K562 (cell line): Measurements from ENCODE around the gene DHRS13. TPM values are rescaled to one million over a fixed set of nuclear protein-coding genes. Genes with fewer than 3 reads are reported as not detected.
A peak's percentile ranks its signal among the peaks of the same experiment; 100 is the strongest.

ENCODE experiments used
- ATAC-seq: fragments of 200-7000 bp; cut with Tn5 transposase; 3 replicates; pipeline ENCODE4 v1.9.1; 2020; ENCODE audit warnings: moderate library complexity
- BruUV-seq: library from RNA; stranded (reverse); fragments of 400-500 nt; replicated peaks from 2 replicates; lab custom pipeline; 2021; lab: Mats Ljungman, UMichigan
- CTCF ChIA-PET: fragments of 300-600 bp; formaldehyde crosslinking; extraction: SDS; loops from one replicate; lab custom pipeline; 2021; ENCODE audit warnings: low intra/inter-chr PET ratio; lab: Yijun Ruan, JAX
- POLR2A ChIA-PET: fragments of 300-600, 350-650 bp; sonication (Branson Sonifier 250); formaldehyde crosslinking; extraction: SDS; loops from one replicate; lab custom pipeline; 2021; ENCODE audit warnings: antibody characterized with exemption, inconsistent platforms; lab: Yijun Ruan, JAX
- DNase-seq, 4 experiments: peaks; one replicate each; pipeline versions ENCODE4 v3.0.0 to v3.0.0-alpha.2; 2011 to 2018; ENCODE audit warnings: low spot score in 3 of 4, mixed read lengths in 3 of 4; ENCODE audit errors: extremely low read depth in 1 of 4
- FAIRE-seq: peaks from 2 replicates; lab custom pipeline; 2011; peaks lifted over from hg19 to GRCh38; lab: Jason Lieb, UNC
- H2AFZ ChIP-seq: 2 replicates; pipeline ENCODE4 v1.6.0; 2011; ENCODE audit warnings: low read depth, low read length, control low read depth, inconsistent platforms
- H3K27ac ChIP-seq: fragments of 200-600 bp; 3 replicates; pipeline ENCODE4 v1.8.0; 2011; ENCODE audit warnings: low read depth, mild to moderate bottlenecking, control low read depth, inconsistent platforms, low read length, moderate library complexity, mixed read lengths; ENCODE audit errors: extremely low read depth
- H3K27me3 ChIP-seq, 2 experiments: fragments of 300-600 bp in 1 of 2; 2 replicates in 1 of 2; 3 replicates in 1 of 2; pipeline versions ENCODE4 v1.6.0 to v1.8.0; 2011; ENCODE audit warnings: inconsistent platforms in 2 of 2, low read length in 2 of 2, mild to moderate bottlenecking in 1 of 2, mixed read lengths in 1 of 2, moderate library complexity in 1 of 2; ENCODE audit not compliant: control insufficient read depth in 2 of 2, insufficient read depth in 2 of 2
- H3K36me3 ChIP-seq: fragments of 300-600 bp; 3 replicates; pipeline ENCODE4 v1.8.0; 2011; ENCODE audit warnings: mild to moderate bottlenecking, low read length, inconsistent platforms; ENCODE audit not compliant: control insufficient read depth, insufficient read depth
- H3K4me1 ChIP-seq, 2 experiments: fragments of 200-600 bp in 1 of 2; replicated peaks in 1 of 2; 2 replicates in 1 of 2; 3 replicates in 1 of 2; pipeline versions ENCODE4 v1.5.1 to v1.8.0; 2011; ENCODE audit warnings: inconsistent platforms in 2 of 2, low read length in 2 of 2, mild to moderate bottlenecking in 1 of 2, mixed read lengths in 1 of 2, moderate library complexity in 1 of 2; ENCODE audit not compliant: control insufficient read depth in 2 of 2, insufficient read depth in 2 of 2
- H3K4me2 ChIP-seq: 2 replicates; pipeline ENCODE4 v1.6.1; 2011; ENCODE audit warnings: low read length, control low read depth, inconsistent platforms, mixed read lengths; ENCODE audit not compliant: insufficient read depth
- H3K4me3 ChIP-seq: fragments of 200-600 bp; sonication (generic), shearing (Covaris generic); 2 replicates; pipeline ENCODE4 v1.5.1; 2016; ENCODE audit warnings: control low read depth, inconsistent platforms
- H3K79me2 ChIP-seq: fragments of 200-600 bp; 3 replicates; pipeline ENCODE4 v1.8.0; 2011; ENCODE audit warnings: low read length, inconsistent platforms; ENCODE audit not compliant: control insufficient read depth, insufficient read depth
- H3K9ac ChIP-seq, 2 experiments: 2 replicates each; pipeline versions ENCODE4 v1.6.0 to v1.6.1; 2011; ENCODE audit warnings: low read depth in 2 of 2, low read length in 2 of 2, control low read depth in 1 of 2, inconsistent platforms in 1 of 2, mild to moderate bottlenecking in 1 of 2, mixed read lengths in 1 of 2; ENCODE audit not compliant: insufficient read depth in 1 of 2
- H3K9me1 ChIP-seq: one replicate; pipeline ENCODE4 v1.6.0; 2011; ENCODE audit warnings: inconsistent platforms, mild to moderate bottlenecking, low read length, moderate library complexity; ENCODE audit not compliant: control insufficient read depth, insufficient read depth
- H3K9me3 ChIP-seq: replicated peaks from 2 replicates; pipeline ENCODE4 v1.5.1; 2011; ENCODE audit warnings: low read depth, low read length, inconsistent platforms; ENCODE audit not compliant: control insufficient read depth, insufficient read depth
- H4K20me1 ChIP-seq: replicated peaks from 2 replicates; pipeline ENCODE4 v1.6.1; 2011; ENCODE audit warnings: low read length, inconsistent platforms, mixed read lengths; ENCODE audit not compliant: control insufficient read depth, insufficient read depth
- EGR1 ChIP-seq: fragments of 450-650 bp; conservative IDR thresholded peaks from 2 replicates; pipeline ENCODE4 v1.6.1; 2017; ENCODE audit warnings: mild to moderate bottlenecking
- HCFC1 ChIP-seq: IDR thresholded peaks from 2 replicates; pipeline ENCODE4 v1.6.1; 2012; ENCODE audit warnings: low read depth, low read length, improper control_type of control experiment
- HDAC3 ChIP-seq: fragments of 450-650 bp; IDR thresholded peaks from 2 replicates; pipeline ENCODE4 v1.6.1; 2018; ENCODE audit warnings: borderline replicate concordance, mild to moderate bottlenecking, moderate library complexity; ENCODE audit not compliant: partially characterized antibody
- HNRNPH1 ChIP-seq: fragments of 200-400 bp; formaldehyde crosslinking; optimal IDR thresholded peaks from 2 replicates; pipeline ENCODE3; 2017; ENCODE audit warnings: low read depth, mild to moderate bottlenecking, low read length, moderate library complexity
- NR2C1 ChIP-seq, 2 experiments: fragments of 450-650 bp; IDR thresholded peaks; 2 replicates each; pipeline ENCODE4 v1.6.1; 2017; ENCODE audit warnings: mild to moderate bottlenecking in 2 of 2, antibody characterized with exemption in 1 of 2, inconsistent platforms in 1 of 2, missing compliant biosample characterization in 1 of 2, missing genetic modification characterization in 1 of 2
- PPARD ChIP-seq: fragments of 250-450 bp; sonication (Bioruptor Pico); IDR thresholded peaks from 2 replicates; pipeline ENCODE4 v1.8.0; 2022; ENCODE audit warnings: inconsistent platforms, mild to moderate bottlenecking, moderate library complexity
- REST ChIP-seq, 2 experiments: fragments of 450-650 bp; formaldehyde crosslinking in 1 of 2; IDR thresholded peaks; 2 replicates each; pipeline versions ENCODE4 v1.4.0 to v1.6.1; 2014 to 2020; ENCODE audit warnings: mild to moderate bottlenecking in 2 of 2, borderline replicate concordance in 1 of 2, low read depth in 1 of 2
- TFAM ChIP-seq: fragments of 250-450 bp; sonication (Bioruptor Pico); conservative IDR thresholded peaks from 2 replicates; pipeline ENCODE4 v1.5.0; 2021; ENCODE audit warnings: mild to moderate bottlenecking, moderate library complexity
- ZFX ChIP-seq: sonication (generic); formaldehyde crosslinking; IDR thresholded peaks from 2 replicates; pipeline ENCODE4 v1.8.0; 2022; ENCODE audit warnings: mild to moderate bottlenecking, missing genetic modification reagents, moderate library complexity
- ZNF280B ChIP-seq: fragments of 250-450 bp; sonication (Bioruptor Pico); IDR thresholded peaks from 2 replicates; pipeline ENCODE4 v1.5.1; 2021; ENCODE audit warnings: mild to moderate bottlenecking
- WGBS: fragments of 100-300 bp; shearing (Covaris generic); methylation state at CpG from one replicate; pipeline ENCODE4 v1.1.6; 2016; ENCODE audit warnings: low coverage, mixed read lengths; ENCODE audit not compliant: insufficient coverage; ENCODE audit errors: missing lambda C conversion rate; 5-methylcytosine and 5-hydroxymethylcytosine counted together
- in situ Hi-C: fragments of 300-500 bp; cut with MboI; formaldehyde crosslinking; loops from 4 replicates; pipeline ENCODE4 v1.15.0; 2018; ENCODE audit warnings: inconsistent platforms, mixed read lengths
- intact Hi-C: fragments of 100-400 bp; cut with micrococcal nuclease; formaldehyde crosslinking; loops from 2 replicates; pipeline ENCODE4 v1.14.2; 2022
- polyA plus RNA-seq, 8 experiments: library from polyadenylated mRNA; depleted of rRNA in 4 of 8; stranded (reverse) in 5 of 8; unstranded in 3 of 8; fragments of >200 nt; fragmentation: Nextera tagmentation in 2 of 8; fragmentation: Illumina TruSeq in 1 of 8; extraction: Ambion mirVana in 2 of 8; extraction: Trizol in 1 of 8; gene quantifications; 2 replicates each; pipeline versions ENCODE4 v1.2.1 to v1.2.3, GENCODE V29; 2011 to 2014; ENCODE audit warnings: inconsistent platforms in 1 of 8, missing spikeins in 1 of 8
- total RNA-seq, 7 experiments: library from RNA; depleted of rRNA in 6 of 7; stranded (reverse); fragments of >200 nt in 6 of 7; fragmentation: Illumina TruSeq in 2 of 7; extraction: Trizol in 2 of 7; gene quantifications; 2 replicates each; pipeline versions ENCODE4 v1.2.1 to v1.2.3, GENCODE V29; 2011 to 2021; ENCODE audit warnings: low replicate concordance in 1 of 7
- TF ChIP-seq, protein P1 (sequence below): fragments of 250-450 bp; sonication (Bioruptor Pico); IDR thresholded peaks from 2 replicates; pipeline ENCODE4 v1.8.0; 2022; ENCODE audit warnings: moderate library complexity, mild to moderate bottlenecking, inconsistent platforms

Gene DHRS13
- total and polyA plus RNA-seq, 9 of the 15 experiments (the other 6 are each of a cell fraction or from before 2014, with no cell fraction given): 0.32 to 52.3 (median 34.3) TPM; not detected in 1

- ChIA-PET CTCF (no interaction called here), POLR2A (interaction anchor here (0.6 to 7.5 kb wide), 6 partner anchors 8 to 218 kb away, joined by 3 to 49 read pairs (median 6); partner anchors contain the start of gene FAM222B)
- in situ Hi-C loops (no loop called here), intact Hi-C loops (loop anchor here (1.0 to 5.0 kb wide), 3 partner anchors 12 to 135 kb away; partner anchors contain the start of genes DHRS13, NEK8 and TLCD1)
- no TSS peak for BruUV-seq
- peaks cover 35% of the 10 kb centered on the region for H3K36me3 ChIP-seq
- H3K9me1 ChIP-seq: no peaks in the 10 kb centered on the region
- 42% methylated on average over 3 of the region's 3 CpGs for WGBS
- H3K9ac ChIP-seq: peak overlapping the region; percentile 73 to 90; a peak in 3 of 4 replicates
- peak overlapping the region; percentile 91 for H3K4me2 ChIP-seq
- no peaks in the 10 kb centered on the region for H4K20me1 ChIP-seq
- peak overlapping the region; percentile 49 for H3K4me3 ChIP-seq
- peaks cover 69% of the 10 kb centered on the region for H3K79me2 ChIP-seq
- DNase-seq: peak in 1 of 4 experiments; percentile 71
- peaks cover 60 to 70% of the 10 kb centered on the region in 2 experiments for H3K4me1 ChIP-seq
- H2AFZ ChIP-seq: peak overlapping the region; percentile 50
- no peaks in the 10 kb centered on the region for H3K9me3 ChIP-seq
- peak overlapping the region; percentile 80 for H3K27ac ChIP-seq
- no peaks in the 10 kb centered on the region for H3K27me3 ChIP-seq
- peak; percentile 3; the same call in 2 of the 3 replicates for ATAC-seq
- peak; percentile 26 for FAIRE-seq
- no peak for TF ChIP-seq TFAM (CRISPR knock-in tag)
- no peak for TF ChIP-seq HDAC3
- no peak for TF ChIP-seq PPARD (CRISPR knock-in tag)
- TF ChIP-seq HNRNPH1: no peak
- TF ChIP-seq ZFX (CRISPR knock-in tag): peak; percentile 8; the same call in 1 of the 2 replicates
- no peak for TF ChIP-seq EGR1
- TF ChIP-seq, protein P1, sequence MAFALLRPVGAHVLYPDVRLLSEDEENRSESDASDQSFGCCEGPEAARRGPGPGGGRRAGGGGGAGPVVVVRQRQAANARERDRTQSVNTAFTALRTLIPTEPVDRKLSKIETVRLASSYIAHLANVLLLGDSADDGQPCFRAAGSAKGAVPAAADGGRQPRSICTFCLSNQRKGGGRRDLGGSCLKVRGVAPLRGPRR (CRISPR knock-in tag): no peak
- TF ChIP-seq HCFC1: no peak
- TF ChIP-seq NR2C1 (IDR thresholded peaks at IDR 0.05): no peak
- TF ChIP-seq NR2C1 (tag; IDR thresholded peaks at IDR 0.05): 0 out of 2 replicates have a peak, but pooled peaks have one; percentile 17
- no peak for TF ChIP-seq REST (IDR thresholded peaks at IDR 0.05; ENCODE audit: borderline replicate concordance)
- no peak for TF ChIP-seq REST (CRISPR knock-in tag; IDR thresholded peaks at IDR 0.05; ENCODE audit: low read depth)
- no peak for TF ChIP-seq ZNF280B (CRISPR knock-in tag)
Observed at GRCh38 chr17:28862561-28862960, 40.3 kb downstream of the DHRS13 start.
